HL-60 (cell line): Measurements from ENCODE around the gene GRID1.

Source experiments
- CTCF ChIP-seq: IDR thresholded peaks from one replicate; pipeline ENCODE4 v1.5.1; 2011; ENCODE audit warnings: low read length, control low read depth, inconsistent platforms; ENCODE audit not compliant: insufficient read depth
- REST ChIP-seq: IDR thresholded peaks from 2 replicates; pipeline ENCODE4 v1.6.1; 2012; ENCODE audit warnings: low read depth; ENCODE audit not compliant: insufficient replicate concordance

DNA sequence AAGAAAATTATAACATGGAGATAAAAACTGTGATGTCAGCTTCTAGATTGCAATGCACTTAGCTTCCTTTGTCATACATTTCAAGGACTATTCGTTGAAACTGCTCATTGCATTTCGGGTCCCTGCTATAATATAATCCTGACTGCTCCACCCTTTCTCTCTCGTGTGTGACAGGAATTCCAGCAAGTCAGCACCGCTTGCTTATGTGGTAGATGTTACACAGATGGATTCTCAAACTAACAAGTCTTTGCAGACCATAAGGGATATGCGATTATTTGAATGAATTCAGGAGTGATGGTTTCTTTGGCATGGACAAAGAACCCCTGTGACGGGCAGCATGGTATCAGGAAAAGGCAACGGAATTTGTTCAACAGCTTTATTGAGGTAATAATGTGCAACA lies 184.0 kb downstream of the GRID1 start:
- no peak for TF ChIP-seq CTCF
- TF ChIP-seq REST, result no peak
